ENCODE measurements around the gene SPAG7.
"Not testable (repeated sequence)": the region's sequence is repeated elsewhere in the genome, so short reads cannot be mapped to it uniquely, and the experiment has no call there.

SPAG7 gene

GRCh38 chr17:4920351-4921048, 47.1 kb downstream of the SPAG7 start:
- Histone ChIP-seq H3F3A (ENCODE audit: insufficient read depth, low read length) (no peaks in the 10 kb centered on the region), H3K27ac (ENCODE audit: low read depth, low read length, poor library complexity, severe bottlenecking) (no peak overlapping the region), H3K79me2 (ENCODE audit: insufficient read depth, low read length) (no peaks in the 10 kb centered on the region), H3K4me3 (ENCODE audit: low read depth, low read length, poor library complexity, severe bottlenecking) (no peak overlapping the region), H3K36me3 (ENCODE audit: insufficient read depth, low read length) (no peaks in the 10 kb centered on the region), H3K9ac (ENCODE audit: low read length) (no peak overlapping the region), H4K20me1 (ENCODE audit: insufficient read depth, low read length) (no peaks in the 10 kb centered on the region), H3K4me1 (ENCODE audit: insufficient read depth, low read length, severe bottlenecking) (no peaks in the 10 kb centered on the region), H3K9me2 (ENCODE audit: low read depth, low read length) (no peaks in the 10 kb centered on the region), H3K27me3 (ENCODE audit: insufficient read depth, low read length) (no peaks in the 10 kb centered on the region), H3K9me3 (ENCODE audit: low read length) (no peaks in the 10 kb centered on the region), H2AFZ (ENCODE audit: low read length) (no peak overlapping the region), H3K4me2 (ENCODE audit: low read length) (no peak overlapping the region)
- no peak for TF ChIP-seq CTCF (IDR thresholded peaks at IDR 0.05; ENCODE audit: low read length)
- TF ChIP-seq EZH2 (IDR thresholded peaks at IDR 0.05; ENCODE audit: borderline replicate concordance, low read length), result no peak

GRCh38 chr17:4919511-4920047, 48.0 kb downstream of the SPAG7 start:
- no peaks in the 10 kb centered on the region for H3K4me1 ChIP-seq (ENCODE audit: insufficient read depth, low read length, severe bottlenecking)
- no peak overlapping the region for H3K4me3 ChIP-seq (ENCODE audit: low read depth, low read length, poor library complexity, severe bottlenecking)
- no peak overlapping the region for H3K9ac ChIP-seq (ENCODE audit: low read length)
- H3K79me2 ChIP-seq (ENCODE audit: insufficient read depth, low read length), result no peaks in the 10 kb centered on the region
- H3K36me3 ChIP-seq (ENCODE audit: insufficient read depth, low read length), result no peaks in the 10 kb centered on the region
- no peaks in the 10 kb centered on the region for H4K20me1 ChIP-seq (ENCODE audit: insufficient read depth, low read length)
- H3K27ac ChIP-seq (ENCODE audit: low read depth, low read length, poor library complexity, severe bottlenecking), result no peak overlapping the region
- H3K4me2 ChIP-seq (ENCODE audit: low read length), result no peak overlapping the region
- TF ChIP-seq CTCF (IDR thresholded peaks at IDR 0.05; ENCODE audit: low read length) (no peak), EZH2 (IDR thresholded peaks at IDR 0.05; ENCODE audit: borderline replicate concordance, low read length) (no peak)
- H2AFZ ChIP-seq (ENCODE audit: low read length), result no peak overlapping the region
- no peaks in the 10 kb centered on the region for H3K9me3 ChIP-seq (ENCODE audit: low read length)
- no peaks in the 10 kb centered on the region for H3F3A ChIP-seq (ENCODE audit: insufficient read depth, low read length)
- no peaks in the 10 kb centered on the region for H3K27me3 ChIP-seq (ENCODE audit: insufficient read depth, low read length)
- H3K9me2 ChIP-seq (ENCODE audit: low read depth, low read length), result no peaks in the 10 kb centered on the region

GRCh38 chr17:4914551-4914950, 53.1 kb downstream of the SPAG7 start:
- H3K4me1 ChIP-seq (ENCODE audit: insufficient read depth, low read length, severe bottlenecking); H3K4me2 ChIP-seq (ENCODE audit: low read length); H2AFZ ChIP-seq (ENCODE audit: low read length); H3K9ac ChIP-seq (ENCODE audit: low read length); H3K9me3 ChIP-seq (ENCODE audit: low read length); H3K36me3 ChIP-seq (ENCODE audit: insufficient read depth, low read length); H4K20me1 ChIP-seq (ENCODE audit: insufficient read depth, low read length); H3K27me3 ChIP-seq (ENCODE audit: insufficient read depth, low read length); H3K9me2 ChIP-seq (ENCODE audit: low read depth, low read length); H3F3A ChIP-seq (ENCODE audit: insufficient read depth, low read length); H3K79me2 ChIP-seq (ENCODE audit: insufficient read depth, low read length); H3K4me3 ChIP-seq (ENCODE audit: low read depth, low read length, poor library complexity, severe bottlenecking); H3K27ac ChIP-seq (ENCODE audit: low read depth, low read length, poor library complexity, severe bottlenecking): not testable (repeated sequence)

- no peak overlapping the region for H3K9ac ChIP-seq (ENCODE audit: low read length)
These were observed 53.6 kb downstream of the SPAG7 start for GRCh38 chr17:4913994-4914393.

More at GRCh38 chr17:4913994-4914393, 53.6 kb downstream of the SPAG7 start:
- no peak overlapping the region for H2AFZ ChIP-seq (ENCODE audit: low read length)
- H3K9me2 ChIP-seq (ENCODE audit: low read depth, low read length), result no peaks in the 10 kb centered on the region
- H3K9me3 ChIP-seq (ENCODE audit: low read length), result no peaks in the 10 kb centered on the region
- no peak overlapping the region for H3K27ac ChIP-seq (ENCODE audit: low read depth, low read length, poor library complexity, severe bottlenecking)
- no peak overlapping the region for H3K4me3 ChIP-seq (ENCODE audit: low read depth, low read length, poor library complexity, severe bottlenecking)
- no peak overlapping the region for H3K4me2 ChIP-seq (ENCODE audit: low read length)
- no peaks in the 10 kb centered on the region for H3K36me3 ChIP-seq (ENCODE audit: insufficient read depth, low read length)
- TF ChIP-seq EZH2 (IDR thresholded peaks at IDR 0.05; ENCODE audit: borderline replicate concordance, low read length) (no peak), CTCF (IDR thresholded peaks at IDR 0.05; ENCODE audit: low read length) (no peak)
- H3K79me2 ChIP-seq (ENCODE audit: insufficient read depth, low read length), result no peaks in the 10 kb centered on the region
- no peaks in the 10 kb centered on the region for H3K27me3 ChIP-seq (ENCODE audit: insufficient read depth, low read length)
- H4K20me1 ChIP-seq (ENCODE audit: insufficient read depth, low read length), result no peaks in the 10 kb centered on the region
- H3K4me1 ChIP-seq (ENCODE audit: insufficient read depth, low read length, severe bottlenecking), result no peaks in the 10 kb centered on the region
- H3F3A ChIP-seq (ENCODE audit: insufficient read depth, low read length), result no peaks in the 10 kb centered on the region

Measured in OCI-LY1 (cell line).